Measurements from ENCODE around the gene OSBP2. TPM values are rescaled to one million over a fixed set of nuclear protein-coding genes. Genes with fewer than 3 reads are reported as not detected.

The OSBP2 gene
- total RNA-seq, 1 experiment from 2014 or later: 10.2 TPM

DNA sequence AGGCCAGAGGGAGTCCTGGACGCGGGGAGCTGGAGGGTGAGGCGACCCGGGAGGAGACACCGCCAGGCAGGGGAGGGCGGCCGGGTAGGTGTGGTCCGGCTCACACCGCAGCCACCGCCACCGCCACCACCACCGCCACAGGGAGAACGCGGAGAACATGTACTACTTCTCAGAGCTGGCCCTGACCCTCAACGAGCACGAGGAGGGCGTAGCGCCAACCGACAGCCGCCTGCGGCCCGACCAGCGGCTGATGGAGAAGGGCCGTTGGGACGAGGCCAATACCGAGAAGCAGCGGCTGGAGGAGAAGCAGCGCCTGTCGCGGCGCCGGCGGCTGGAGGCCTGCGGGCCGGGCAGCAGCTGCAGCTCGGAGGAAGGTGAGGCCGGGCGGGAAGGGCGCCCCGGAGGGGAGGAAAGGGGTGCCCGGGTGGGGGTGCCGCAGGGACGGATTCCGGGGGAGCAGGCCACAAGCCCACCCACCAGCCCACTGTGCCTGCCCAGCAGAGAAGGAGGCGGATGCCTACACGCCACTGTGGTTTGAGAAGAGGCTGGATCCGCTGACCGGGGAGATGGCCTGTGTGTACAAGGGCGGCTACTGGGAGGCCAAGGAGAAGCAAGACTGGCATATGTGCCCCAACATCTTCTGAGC, 211.1 kb downstream of the OSBP2 start:
- intact Hi-C loops (cut with micrococcal nuclease): no loop called here
- no peaks in the 10 kb centered on the region for H3K79me2 ChIP-seq (ENCODE audit: low read length)
- no peaks in the 10 kb centered on the region for H3K36me3 ChIP-seq (ENCODE audit: low read depth, low read length)
- CTCF ChIA-PET: no interaction called here
- no peaks in the 10 kb centered on the region for H3K9me3 ChIP-seq (ENCODE audit: low read length)
- H3K9ac ChIP-seq (ENCODE audit: low read length): no peak overlapping the region
- no peaks in the 10 kb centered on the region for H3F3A ChIP-seq (ENCODE audit: low read length, unreplicated experiment)
- H3K4me3 ChIP-seq (ENCODE audit: low read length): no peak overlapping the region
- H2AFZ ChIP-seq (ENCODE audit: low read length): no peak overlapping the region
- BruUV-seq (replicated peaks): no TSS peak
- DNase-seq: no peak
- H4K20me1 ChIP-seq (ENCODE audit: low read length): no peaks in the 10 kb centered on the region
- no peak overlapping the region for H3K4me2 ChIP-seq (ENCODE audit: low read length)
- ATAC-seq: no peak
- no peaks in the 10 kb centered on the region for H3K27me3 ChIP-seq (ENCODE audit: low read length)
- no peaks in the 10 kb centered on the region for H3K9me2 ChIP-seq (replicated peaks; ENCODE audit: low read length)
- H3K4me1 ChIP-seq (ENCODE audit: insufficient read depth, low read length): no peaks in the 10 kb centered on the region
- POLR2A ChIA-PET (ENCODE audit: unreplicated experiment): no interaction called here
- H3K27ac ChIP-seq (ENCODE audit: low read length): no peak overlapping the region
- TF ChIP-seq CTCF (conservative IDR thresholded peaks at IDR 0.05; ENCODE audit: low read depth, low read length) (no peak), EZH2 (IDR thresholded peaks at IDR 0.05; ENCODE audit: low read length, unreplicated experiment) (no peak), EZH2phosphoT487 (IDR thresholded peaks at IDR 0.05; ENCODE audit: borderline replicate concordance, low read length) (no peak)

DNA sequence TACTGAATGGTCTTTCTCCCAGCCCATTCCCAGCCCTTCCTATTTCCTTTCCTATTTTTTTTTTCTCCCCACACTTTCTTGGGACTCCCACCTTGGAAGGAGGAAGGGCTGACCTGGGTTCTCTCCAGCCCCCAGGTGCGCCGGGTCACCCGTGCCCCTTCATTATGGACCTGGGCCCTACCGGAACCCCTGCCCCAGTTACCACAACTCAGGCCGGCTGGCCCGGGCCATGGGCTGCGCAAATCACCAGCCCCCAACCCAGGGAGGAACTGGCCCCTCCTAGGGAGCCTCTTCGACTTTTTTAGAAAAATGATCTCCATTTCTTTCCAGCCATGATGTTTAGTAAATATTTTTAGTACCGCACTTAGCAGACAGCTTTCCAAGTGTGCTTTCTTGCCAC, 211.7 kb downstream of the OSBP2 start:
- Histone ChIP-seq H3K36me3 (ENCODE audit: low read depth, low read length) (no peaks in the 10 kb centered on the region), H3K4me1 (ENCODE audit: insufficient read depth, low read length) (no peaks in the 10 kb centered on the region), H3F3A (ENCODE audit: low read length, unreplicated experiment) (no peaks in the 10 kb centered on the region), H4K20me1 (ENCODE audit: low read length) (no peaks in the 10 kb centered on the region), H3K79me2 (ENCODE audit: low read length) (no peaks in the 10 kb centered on the region), H3K9me3 (ENCODE audit: low read length) (no peaks in the 10 kb centered on the region), H3K9me2 (replicated peaks; ENCODE audit: low read length) (no peaks in the 10 kb centered on the region), H2AFZ (ENCODE audit: low read length) (no peak overlapping the region), H3K4me3 (ENCODE audit: low read length) (no peak overlapping the region), H3K4me2 (ENCODE audit: low read length) (no peak overlapping the region), H3K27ac (ENCODE audit: low read length) (no peak overlapping the region), H3K27me3 (ENCODE audit: low read length) (no peaks in the 10 kb centered on the region), H3K9ac (ENCODE audit: low read length) (no peak overlapping the region)
- no peak for ATAC-seq
- ChIA-PET POLR2A (ENCODE audit: unreplicated experiment) (no interaction called here), CTCF (no interaction called here)
- DNase-seq: no peak
- TF ChIP-seq CTCF (conservative IDR thresholded peaks at IDR 0.05; ENCODE audit: low read depth, low read length): no peak
- no peak for TF ChIP-seq EZH2 (IDR thresholded peaks at IDR 0.05; ENCODE audit: low read length, unreplicated experiment)
- no peak for TF ChIP-seq EZH2phosphoT487 (IDR thresholded peaks at IDR 0.05; ENCODE audit: borderline replicate concordance, low read length)
- intact Hi-C loops (cut with micrococcal nuclease): no loop called here
- no TSS peak for BruUV-seq (replicated peaks)

DNA sequence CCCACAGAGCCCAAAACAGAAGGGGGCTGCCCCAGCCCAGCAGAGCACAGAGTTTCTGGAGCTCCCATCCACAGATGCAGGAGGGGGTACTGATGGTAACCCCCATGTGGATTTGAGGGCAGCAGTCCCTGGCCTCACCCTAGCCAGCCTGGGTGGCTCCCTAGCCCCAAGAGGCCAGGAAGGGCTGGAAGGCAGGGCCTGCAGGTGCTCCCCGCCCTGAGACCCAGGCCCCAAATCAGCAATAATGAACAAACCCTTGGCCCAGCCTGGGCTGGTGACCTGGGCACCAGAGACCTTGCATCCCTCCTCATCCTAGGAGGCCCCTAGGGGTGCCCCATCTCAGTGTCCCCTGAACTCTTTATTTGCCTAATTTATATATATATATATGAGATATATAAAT, 212.3 kb downstream of the OSBP2 start:
- intact Hi-C loops (cut with micrococcal nuclease): no loop called here
- H4K20me1 ChIP-seq (ENCODE audit: low read length): no peaks in the 10 kb centered on the region
- POLR2A ChIA-PET (ENCODE audit: unreplicated experiment): no interaction called here
- DNase-seq: no peak
- no peaks in the 10 kb centered on the region for H3K4me1 ChIP-seq (ENCODE audit: insufficient read depth, low read length)
- ATAC-seq: no peak
- TF ChIP-seq CTCF (conservative IDR thresholded peaks at IDR 0.05; ENCODE audit: low read depth, low read length) (no peak), EZH2phosphoT487 (IDR thresholded peaks at IDR 0.05; ENCODE audit: borderline replicate concordance, low read length) (no peak), EZH2 (IDR thresholded peaks at IDR 0.05; ENCODE audit: low read length, unreplicated experiment) (no peak)
- H3K9ac ChIP-seq (ENCODE audit: low read length): no peak overlapping the region
- no peak overlapping the region for H2AFZ ChIP-seq (ENCODE audit: low read length)
- no peaks in the 10 kb centered on the region for H3K9me3 ChIP-seq (ENCODE audit: low read length)
- no peaks in the 10 kb centered on the region for H3K79me2 ChIP-seq (ENCODE audit: low read length)
- no peak overlapping the region for H3K4me2 ChIP-seq (ENCODE audit: low read length)
- no TSS peak for BruUV-seq (replicated peaks)
- H3F3A ChIP-seq (ENCODE audit: low read length, unreplicated experiment): no peaks in the 10 kb centered on the region
- no peaks in the 10 kb centered on the region for H3K36me3 ChIP-seq (ENCODE audit: low read depth, low read length)
- no peak overlapping the region for H3K27ac ChIP-seq (ENCODE audit: low read length)
- CTCF ChIA-PET: no interaction called here
- no peak overlapping the region for H3K4me3 ChIP-seq (ENCODE audit: low read length)
- no peaks in the 10 kb centered on the region for H3K27me3 ChIP-seq (ENCODE audit: low read length)
- H3K9me2 ChIP-seq (replicated peaks; ENCODE audit: low read length): no peaks in the 10 kb centered on the region

Measured in PC-3 (cell line).